ENCODE data around the gene PEAK3. TPM values are rescaled to one million over a fixed set of nuclear protein-coding genes. Genes with fewer than 3 reads are reported as not detected.
A peak's percentile ranks its signal among the peaks of the same experiment; 100 is the strongest.

Gene PEAK3
- total RNA-seq, 2 donors from 2014 or later: 0.09 to 0.32 TPM

DNA sequence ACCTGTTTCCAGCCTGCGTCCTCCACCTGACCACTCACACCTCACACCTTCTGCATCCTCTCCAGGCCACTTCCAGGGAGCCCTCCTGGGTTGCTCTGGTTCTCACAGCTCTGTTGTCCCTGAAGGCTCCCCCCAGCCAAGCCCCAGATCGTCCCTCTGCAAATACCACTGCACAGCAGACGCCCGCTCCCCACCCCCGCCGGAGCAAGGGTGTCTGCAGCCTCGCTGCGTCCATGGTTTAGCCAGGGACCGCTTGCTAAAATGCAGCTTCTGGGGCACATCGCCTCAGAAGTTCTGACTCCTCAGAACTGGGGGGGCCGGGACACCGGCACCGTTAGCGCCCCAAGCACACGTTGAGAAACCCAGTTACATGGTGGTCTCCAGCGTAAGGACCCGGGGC lies 25.0 kb upstream of the PEAK3 start:
- H3K36me3 Mint-ChIP-seq (ENCODE audit: low read depth): peaks cover 4% of the 10 kb centered on the region
- no peak overlapping the region for H3K4me3 Mint-ChIP-seq
- H3K9me3 Mint-ChIP-seq: no peaks in the 10 kb centered on the region
- peaks cover 35% of the 10 kb centered on the region for H3K27me3 Mint-ChIP-seq
- no peak overlapping the region for H3K27ac Mint-ChIP-seq
- H3K4me1 Mint-ChIP-seq: peaks cover 4% of the 10 kb centered on the region
- ATAC-seq (replicated peaks): no peak

DNA sequence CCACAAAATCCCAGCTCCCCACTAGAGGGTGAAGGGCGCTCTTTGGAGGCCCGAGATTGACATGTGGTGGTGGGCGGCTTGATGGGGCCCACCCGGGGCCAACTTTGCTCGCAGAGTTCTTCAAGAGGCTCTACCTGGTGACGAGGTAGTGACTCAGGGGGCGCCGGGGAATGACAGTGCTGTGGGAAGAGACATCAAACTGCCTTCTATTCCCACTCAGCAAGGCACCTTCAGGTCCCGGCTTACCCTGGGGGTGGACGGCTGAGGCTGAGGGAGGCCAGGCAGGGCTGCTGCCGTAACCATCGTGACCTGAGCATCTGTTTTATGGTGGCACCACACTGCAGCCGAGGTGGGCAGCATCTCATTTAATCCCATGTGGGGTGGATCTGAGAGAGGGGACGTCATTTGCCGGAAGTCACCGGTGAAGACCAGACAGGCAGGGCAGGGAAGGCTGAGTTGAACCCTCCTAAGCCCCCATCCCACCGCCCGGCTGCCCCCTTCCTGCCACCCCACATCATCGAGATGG lies 24.4 kb upstream of the PEAK3 start:
- H3K9me3 Mint-ChIP-seq: no peaks in the 10 kb centered on the region
- no peak overlapping the region for H3K27ac Mint-ChIP-seq
- no peak for ATAC-seq (replicated peaks)
- peaks cover 4% of the 10 kb centered on the region for H3K36me3 Mint-ChIP-seq (ENCODE audit: low read depth)
- peaks cover 35% of the 10 kb centered on the region for H3K27me3 Mint-ChIP-seq
- H3K4me3 Mint-ChIP-seq: no peak overlapping the region
- peaks cover 4% of the 10 kb centered on the region for H3K4me1 Mint-ChIP-seq

- Mint-ChIP-seq H3K27me3 (peaks cover 35% of the 10 kb centered on the region), H3K27ac (no peak overlapping the region), H3K4me1 (peaks cover 4% of the 10 kb centered on the region), H3K36me3 (ENCODE audit: low read depth) (peaks cover 4% of the 10 kb centered on the region), H3K9me3 (no peaks in the 10 kb centered on the region), H3K4me3 (no peak overlapping the region)
- ATAC-seq (replicated peaks): no peak
These were observed 23.7 kb upstream of the PEAK3 start for GRCh38 chr19:2305452-2306280.

DNA sequence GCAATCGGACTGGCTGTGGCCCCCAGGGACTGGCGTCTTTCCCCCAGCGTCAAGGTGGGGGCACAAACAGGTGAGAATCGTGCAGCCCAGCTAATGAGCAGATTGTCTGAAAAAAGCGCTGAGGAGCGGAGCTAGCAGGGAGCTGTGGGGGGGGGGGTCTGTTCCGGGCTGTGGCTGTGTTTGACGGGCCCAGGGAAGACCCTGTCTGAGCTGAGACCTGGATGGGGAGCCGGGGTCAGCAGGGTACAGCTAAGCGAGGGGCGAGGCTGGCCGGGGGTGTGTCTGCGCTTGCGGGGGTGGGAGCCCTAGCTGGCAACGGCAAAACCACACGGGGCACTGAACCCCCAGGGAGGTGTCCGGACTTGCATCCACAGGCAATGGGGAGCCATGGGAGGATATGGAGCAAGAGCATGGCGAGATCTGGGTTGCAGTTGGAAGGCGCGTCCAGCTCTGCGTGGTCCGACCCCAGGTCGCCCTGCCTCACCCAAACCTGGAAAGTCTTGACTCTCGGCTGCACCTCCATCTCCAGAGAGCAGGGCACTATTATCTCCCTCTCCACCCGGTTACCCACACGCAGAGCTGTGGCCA lies 21.3 kb upstream of the PEAK3 start:
- ATAC-seq (replicated peaks): no peak

DNA sequence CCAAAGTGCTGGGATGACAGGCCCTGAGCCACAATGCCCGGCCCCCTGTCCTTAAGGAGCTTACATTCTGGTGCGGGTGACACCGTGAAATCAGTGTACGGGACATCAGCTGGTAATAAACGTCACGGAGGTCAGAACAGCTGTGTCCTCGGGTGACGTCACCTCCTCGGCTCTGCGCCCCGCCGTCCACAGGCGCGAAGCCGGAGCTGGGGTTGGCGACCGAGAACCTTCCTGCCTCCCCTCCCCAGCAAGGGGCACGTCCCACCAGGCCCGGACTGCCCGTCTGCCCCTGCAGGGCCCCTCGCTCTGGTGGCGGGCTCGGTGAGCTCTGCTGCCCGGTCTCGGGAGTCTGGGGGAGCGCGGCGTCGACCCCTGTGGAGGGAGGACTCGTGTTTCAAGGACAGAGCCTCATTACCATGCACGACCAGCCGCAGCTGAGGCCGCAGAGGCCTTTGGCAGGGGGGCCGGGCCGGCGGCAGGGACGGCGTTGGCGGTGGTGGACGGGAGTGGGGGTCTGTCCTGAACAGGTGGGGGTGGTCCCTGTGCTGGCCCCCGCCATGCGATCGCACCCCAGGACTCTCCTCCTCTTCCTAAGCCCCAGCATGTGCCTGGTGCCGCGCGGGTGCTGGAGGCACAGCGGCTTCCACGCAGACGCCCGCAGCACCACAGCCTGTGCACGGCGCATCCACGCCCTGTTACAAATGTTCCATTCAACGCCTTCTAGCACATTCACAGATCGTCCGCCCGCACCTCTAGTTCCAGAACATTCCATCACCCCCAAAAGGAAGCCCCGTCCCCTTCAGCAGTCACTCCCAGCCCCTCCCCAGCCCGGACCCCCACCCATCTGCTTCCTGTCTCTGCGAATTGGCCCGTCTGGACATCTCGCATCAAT lies 20.6 kb upstream of the PEAK3 start:
- no peak overlapping the region for H3K4me3 Mint-ChIP-seq
- H3K9me3 Mint-ChIP-seq: no peaks in the 10 kb centered on the region
- peak; percentile 18 for ATAC-seq (replicated peaks)
- no peaks in the 10 kb centered on the region for H3K4me1 Mint-ChIP-seq
- H3K27ac Mint-ChIP-seq: no peak overlapping the region
- peaks cover 24% of the 10 kb centered on the region for H3K27me3 Mint-ChIP-seq
- no peaks in the 10 kb centered on the region for H3K36me3 Mint-ChIP-seq (ENCODE audit: low read depth)

More for the DNA sequence above, 21.3 kb upstream of the PEAK3 start:
- Mint-ChIP-seq H3K36me3 (ENCODE audit: low read depth) (no peaks in the 10 kb centered on the region), H3K4me3 (no peak overlapping the region), H3K4me1 (no peaks in the 10 kb centered on the region), H3K27ac (no peak overlapping the region), H3K27me3 (peaks cover 24% of the 10 kb centered on the region), H3K9me3 (no peaks in the 10 kb centered on the region)

GRCh38 chr19:2300533-2300932 lies 18.6 kb upstream of the PEAK3 start:
- H3K9me3 Mint-ChIP-seq: no peaks in the 10 kb centered on the region
- no peaks in the 10 kb centered on the region for H3K36me3 Mint-ChIP-seq (ENCODE audit: low read depth)
- H3K27ac Mint-ChIP-seq: no peak overlapping the region
- ATAC-seq (replicated peaks): no peak
- H3K4me1 Mint-ChIP-seq: no peaks in the 10 kb centered on the region
- no peak overlapping the region for H3K4me3 Mint-ChIP-seq
- peaks cover 19% of the 10 kb centered on the region for H3K27me3 Mint-ChIP-seq

DNA sequence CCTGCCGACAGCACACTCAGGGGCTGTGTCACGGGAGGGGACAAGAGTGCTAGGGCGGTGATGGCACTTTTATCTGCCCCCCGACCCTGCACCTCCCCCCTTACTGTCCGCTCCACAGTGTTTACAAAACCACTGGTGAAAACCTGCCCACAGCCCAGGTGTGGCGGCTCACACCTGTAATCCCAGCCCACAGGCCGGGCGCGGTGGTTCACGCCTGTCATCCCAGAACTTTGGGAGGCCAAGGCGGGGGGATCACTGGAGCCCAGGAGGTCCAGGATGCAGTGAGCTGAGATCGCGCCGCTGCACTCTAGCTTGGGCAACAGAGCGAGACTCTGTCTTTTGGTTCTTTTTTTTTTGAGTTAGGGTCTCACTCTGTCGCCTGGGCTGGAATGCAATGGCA lies 14.2 kb upstream of the PEAK3 start:
- Mint-ChIP-seq H3K4me3 (no peak overlapping the region), H3K27me3 (no peaks in the 10 kb centered on the region), H3K36me3 (ENCODE audit: low read depth) (no peaks in the 10 kb centered on the region), H3K9me3 (no peaks in the 10 kb centered on the region), H3K4me1 (peaks cover 4% of the 10 kb centered on the region), H3K27ac (no peak overlapping the region)
- no peak for ATAC-seq (replicated peaks)

GRCh38 chr19:2294687-2295335 lies 12.8 kb upstream of the PEAK3 start:
- Mint-ChIP-seq H3K4me3 (no peak overlapping the region), H3K36me3 (ENCODE audit: low read depth) (no peaks in the 10 kb centered on the region), H3K9me3 (no peaks in the 10 kb centered on the region), H3K27ac (no peak overlapping the region), H3K27me3 (no peaks in the 10 kb centered on the region), H3K4me1 (peaks cover 4% of the 10 kb centered on the region)
- no peak for ATAC-seq (replicated peaks)

GRCh38 chr19:2291185-2291751 lies 9.3 kb upstream of the PEAK3 start:
- H3K27ac Mint-ChIP-seq: no peak overlapping the region
- no peaks in the 10 kb centered on the region for H3K27me3 Mint-ChIP-seq

DNA sequence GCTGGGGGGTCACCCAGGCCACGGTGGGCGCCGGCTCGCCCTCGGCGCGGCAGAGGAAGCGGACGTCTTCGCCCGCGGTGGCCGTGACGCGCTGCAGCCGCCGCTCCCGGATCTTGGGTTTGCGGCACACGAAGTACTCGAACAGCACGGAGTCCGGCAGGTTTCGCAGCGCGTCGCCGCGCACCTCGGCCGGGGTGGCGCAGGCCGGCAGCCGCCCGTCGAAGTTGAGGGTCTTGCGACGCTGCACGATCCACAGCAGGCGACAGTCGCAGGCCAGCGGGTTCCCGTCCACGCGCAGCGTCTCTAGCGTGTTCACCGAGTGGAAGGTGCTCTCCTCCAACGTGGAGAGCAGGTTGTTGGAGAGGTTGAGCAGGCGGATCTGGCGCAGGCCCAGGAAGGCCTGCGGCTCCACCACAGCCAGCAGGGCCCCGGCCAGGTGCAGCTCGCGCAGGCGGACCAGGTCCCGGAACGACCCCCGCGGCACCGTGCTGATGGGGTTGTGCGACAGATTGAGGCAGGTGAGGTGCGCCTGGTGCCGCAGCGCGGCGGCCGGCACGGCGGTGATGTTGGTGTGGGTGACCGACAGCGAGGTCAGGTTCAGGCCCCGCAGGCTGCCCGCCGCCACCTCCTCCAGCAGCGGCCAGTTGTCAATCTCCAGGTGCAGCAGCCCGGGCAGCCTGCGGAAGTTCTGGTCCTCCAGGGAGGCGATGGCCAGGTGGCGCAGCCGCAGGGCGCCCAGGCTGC lies 8.6 kb upstream of the PEAK3 start:
- Mint-ChIP-seq H3K4me3 (peak overlapping the region; percentile 73), H3K9me3 (no peaks in the 10 kb centered on the region), H3K36me3 (ENCODE audit: low read depth) (no peaks in the 10 kb centered on the region), H3K4me1 (peaks cover 16% of the 10 kb centered on the region), H3K27me3 (no peaks in the 10 kb centered on the region), H3K27ac (no peak overlapping the region)
- peak; percentile 35 for ATAC-seq (replicated peaks)

More at GRCh38 chr19:2291185-2291751, 9.3 kb upstream of the PEAK3 start:
- H3K4me3 Mint-ChIP-seq: peak overlapping the region; percentile 73
- peaks cover 16% of the 10 kb centered on the region for H3K4me1 Mint-ChIP-seq
- no peaks in the 10 kb centered on the region for H3K36me3 Mint-ChIP-seq (ENCODE audit: low read depth)
- no peaks in the 10 kb centered on the region for H3K9me3 Mint-ChIP-seq
- ATAC-seq (replicated peaks): no peak

DNA sequence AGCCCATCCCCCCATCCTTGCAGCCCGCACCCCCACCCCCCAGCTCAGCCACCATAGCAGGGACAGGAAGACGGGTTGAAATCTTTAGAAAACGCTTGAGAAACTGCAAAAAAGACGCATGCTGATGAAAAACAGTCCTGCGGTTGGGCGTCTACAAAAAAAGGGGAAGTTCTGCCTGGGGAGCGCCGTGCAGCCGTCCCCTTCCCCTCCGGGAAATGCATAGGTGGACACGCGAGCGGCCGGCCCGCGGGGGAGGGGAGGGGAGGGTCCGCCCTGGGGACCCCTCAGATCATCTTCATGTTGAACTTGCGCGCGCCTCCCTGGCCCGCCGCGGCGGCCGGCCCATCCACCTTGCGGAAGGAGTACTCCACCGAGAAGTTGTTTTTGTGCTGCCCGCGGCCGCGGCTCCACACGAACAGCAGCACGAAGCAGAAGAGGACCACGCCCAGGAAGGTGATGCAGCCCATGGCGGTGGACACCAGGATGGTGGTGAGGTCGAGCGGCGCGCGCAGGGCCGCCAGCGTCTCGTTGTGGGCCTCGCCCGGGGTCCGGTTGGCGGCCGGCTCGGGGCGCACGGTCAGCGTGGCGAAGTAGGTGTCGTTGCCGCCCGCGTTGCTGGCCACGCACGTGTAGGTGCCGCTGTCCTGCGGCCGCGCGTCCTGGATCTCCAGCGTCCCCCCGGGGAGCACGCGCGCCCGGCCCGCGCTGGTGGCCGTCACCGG lies 7.9 kb upstream of the PEAK3 start:
- Mint-ChIP-seq H3K4me1 (peaks cover 16% of the 10 kb centered on the region), H3K27ac (peak overlapping the region; percentile 68), H3K36me3 (ENCODE audit: low read depth) (no peaks in the 10 kb centered on the region), H3K9me3 (no peaks in the 10 kb centered on the region), H3K27me3 (no peaks in the 10 kb centered on the region), H3K4me3 (peak overlapping the region; percentile 73)
- peak; percentile 87 for ATAC-seq (replicated peaks)

DNA sequence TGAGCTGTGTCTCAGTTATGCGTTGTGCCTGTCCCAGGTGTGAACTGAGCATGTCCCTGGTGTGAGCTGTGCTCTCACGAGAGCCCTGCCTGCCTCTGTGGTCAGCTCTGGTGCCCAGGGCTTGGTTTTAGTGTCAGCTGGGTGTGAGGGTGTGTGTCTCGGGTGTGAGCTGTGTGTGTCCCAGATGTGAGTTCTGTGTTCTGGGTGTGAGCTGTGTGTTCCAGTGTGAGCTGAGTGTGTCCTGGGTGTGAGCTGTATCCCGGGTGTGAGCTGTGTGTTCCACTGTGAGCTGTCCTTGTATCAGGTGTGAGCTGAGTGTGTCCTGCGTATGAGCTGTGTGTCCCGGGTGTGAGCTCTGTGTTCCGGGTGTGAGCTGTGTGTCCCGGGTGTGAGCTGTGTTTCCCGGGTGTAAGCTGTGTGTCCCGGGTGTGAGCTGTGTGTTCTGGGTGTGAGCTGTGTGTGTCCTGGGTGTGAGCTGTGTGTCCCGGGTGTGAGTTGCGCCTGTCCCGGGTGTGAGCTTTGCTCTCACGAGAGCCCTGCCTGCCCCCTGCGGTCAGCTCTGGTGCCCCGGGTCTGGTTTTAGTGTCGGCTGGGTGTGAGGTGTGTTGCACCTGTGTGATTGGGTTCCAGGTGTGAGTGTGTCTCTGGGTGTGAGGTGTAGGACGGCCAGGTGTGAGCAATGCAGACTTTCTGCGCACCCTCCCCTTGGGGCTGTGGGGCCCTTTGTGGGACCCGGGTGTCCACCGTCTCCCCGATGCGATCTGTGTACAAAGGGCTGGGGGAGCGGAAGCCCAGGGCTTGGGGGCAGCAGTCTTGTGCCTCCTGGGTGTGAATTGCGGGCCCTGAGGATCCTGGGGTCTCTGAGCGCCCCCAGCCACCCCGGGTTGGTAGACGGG lies 7.1 kb upstream of the PEAK3 start:
- H3K4me3 Mint-ChIP-seq: peak overlapping the region; percentile 73
- peaks cover 15% of the 10 kb centered on the region for H3K4me1 Mint-ChIP-seq
- H3K36me3 Mint-ChIP-seq (ENCODE audit: low read depth): no peaks in the 10 kb centered on the region
- H3K27me3 Mint-ChIP-seq: no peaks in the 10 kb centered on the region
- H3K9me3 Mint-ChIP-seq: no peaks in the 10 kb centered on the region
- H3K27ac Mint-ChIP-seq: peak overlapping the region; percentile 68
- peak; percentile 4 for ATAC-seq (replicated peaks)

Data from activated T-helper 17 cell treated with anti-CD3 and anti-CD28 coated beads, Interleukin-2, amount 50 U/mL, for 72 hours (primary cell).